ENCODE results near the gene FNIP2.

FNIP2 gene

GRCh38 chr4:158762553-158762952, 6.3 kb upstream of the FNIP2 start:
- no peak overlapping the region for H2AFZ ChIP-seq
- no peak overlapping the region for H3K9ac ChIP-seq
- no peaks in the 10 kb centered on the region for H3K79me2 ChIP-seq
- H3K4me2 ChIP-seq (ENCODE audit: low read length): no peak overlapping the region
- no peaks in the 10 kb centered on the region for H3K4me1 ChIP-seq
- no peaks in the 10 kb centered on the region for H3K9me3 ChIP-seq (ENCODE audit: control insufficient read depth, low read length)
- H3K27ac ChIP-seq: no peak overlapping the region
- H3K36me3 ChIP-seq (ENCODE audit: control insufficient read depth, insufficient read depth, low read length): no peaks in the 10 kb centered on the region
- no peaks in the 10 kb centered on the region for H3K27me3 ChIP-seq (ENCODE audit: control insufficient read depth, insufficient read depth, low read length)
- no peak overlapping the region for H3K4me3 ChIP-seq (ENCODE audit: low read depth, low read length)
- no peak for TF ChIP-seq CTCF (IDR thresholded peaks at IDR 0.05)

- no peaks in the 10 kb centered on the region for H3K9me3 ChIP-seq (ENCODE audit: control insufficient read depth, low read length)
- H3K9ac ChIP-seq: no peak overlapping the region
- H3K4me2 ChIP-seq (ENCODE audit: low read length): no peak overlapping the region
- no peaks in the 10 kb centered on the region for H3K79me2 ChIP-seq
- no peak overlapping the region for H3K27ac ChIP-seq
- no peak overlapping the region for H2AFZ ChIP-seq
- H3K36me3 ChIP-seq (ENCODE audit: control insufficient read depth, insufficient read depth, low read length): no peaks in the 10 kb centered on the region
- H3K4me1 ChIP-seq: no peaks in the 10 kb centered on the region
- H3K4me3 ChIP-seq (ENCODE audit: low read depth, low read length): no peak overlapping the region
- no peak for TF ChIP-seq CTCF (IDR thresholded peaks at IDR 0.05)
- no peaks in the 10 kb centered on the region for H3K27me3 ChIP-seq (ENCODE audit: control insufficient read depth, insufficient read depth, low read length)
Measured at GRCh38 chr4:158763462-158763861, 5.4 kb upstream of the FNIP2 start.

GRCh38 chr4:158766434-158767044, 2.3 kb upstream of the FNIP2 start:
- no peaks in the 10 kb centered on the region for H3K27me3 ChIP-seq (ENCODE audit: control insufficient read depth, insufficient read depth, low read length)
- no peaks in the 10 kb centered on the region for H3K9me3 ChIP-seq (ENCODE audit: control insufficient read depth, low read length)
- no peak overlapping the region for H3K4me2 ChIP-seq (ENCODE audit: low read length)
- H3K4me1 ChIP-seq: no peaks in the 10 kb centered on the region
- H3K79me2 ChIP-seq: peaks cover 2% of the 10 kb centered on the region
- H2AFZ ChIP-seq: no peak overlapping the region
- no peak overlapping the region for H3K9ac ChIP-seq
- no peak overlapping the region for H3K4me3 ChIP-seq (ENCODE audit: low read depth, low read length)
- no peak overlapping the region for H3K27ac ChIP-seq
- no peaks in the 10 kb centered on the region for H3K36me3 ChIP-seq (ENCODE audit: control insufficient read depth, insufficient read depth, low read length)
- TF ChIP-seq CTCF (IDR thresholded peaks at IDR 0.05): no peak

DNA sequence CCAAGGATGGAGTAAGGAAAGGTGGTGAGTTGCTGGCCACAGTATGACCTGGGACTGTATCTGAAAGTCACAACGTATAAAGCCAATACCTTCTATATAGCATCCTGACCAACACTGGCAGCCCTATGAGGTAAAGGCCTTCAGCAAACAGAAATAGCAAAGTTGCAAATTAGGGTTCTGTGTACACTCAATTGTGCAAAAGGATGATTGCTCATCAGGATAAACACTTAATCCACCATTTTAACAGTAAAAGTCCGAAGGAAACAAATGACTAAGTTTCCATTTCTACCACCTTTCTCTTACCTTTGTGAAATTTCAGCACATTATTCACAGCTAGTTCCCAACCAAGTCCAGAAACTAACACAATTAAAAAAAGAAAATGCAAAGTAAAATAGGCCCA, 1.4 kb upstream of the FNIP2 start:
- Histone ChIP-seq H3K4me2 (ENCODE audit: low read length) (no peak overlapping the region), H2AFZ (no peak overlapping the region), H3K79me2 (peaks cover 2% of the 10 kb centered on the region), H3K9ac (no peak overlapping the region), H3K4me3 (ENCODE audit: low read depth, low read length) (no peak overlapping the region), H3K27me3 (ENCODE audit: control insufficient read depth, insufficient read depth, low read length) (no peaks in the 10 kb centered on the region), H3K36me3 (ENCODE audit: control insufficient read depth, insufficient read depth, low read length) (no peaks in the 10 kb centered on the region), H3K4me1 (no peaks in the 10 kb centered on the region), H3K27ac (no peak overlapping the region), H3K9me3 (ENCODE audit: control insufficient read depth, low read length) (no peaks in the 10 kb centered on the region)
- TF ChIP-seq CTCF (IDR thresholded peaks at IDR 0.05): no peak

Measured in parathyroid adenoma (tissue), 2 donors.